ENCODE results near the gene HSD17B14. TPM values are rescaled to one million over a fixed set of nuclear protein-coding genes. Genes with fewer than 3 reads are reported as not detected.
A peak's percentile ranks its signal among the peaks of the same experiment; 100 is the strongest.

The HSD17B14 gene
- total RNA-seq, 1 experiment from 2014 or later, result 2.6 TPM

GRCh38 chr19:48784527-48784926 lies 51.8 kb downstream of the HSD17B14 start:
- BruUV-seq (replicated peaks), result no TSS peak

GRCh38 chr19:48780631-48781391 lies 55.5 kb downstream of the HSD17B14 start:
- DNase-seq, result peak; percentile 70
- Mint-ChIP-seq H3K4me3 (ENCODE audit: low read depth, unreplicated experiment) (no peak overlapping the region), H3K36me3 (ENCODE audit: insufficient read depth, unreplicated experiment) (peaks cover 21% of the 10 kb centered on the region), H3K27ac (ENCODE audit: unreplicated experiment) (peak overlapping the region; percentile 64), H3K4me1 (ENCODE audit: low read depth, unreplicated experiment) (peaks cover 18% of the 10 kb centered on the region), H3K9me3 (ENCODE audit: low read depth, unreplicated experiment) (no peaks in the 10 kb centered on the region), H3K27me3 (ENCODE audit: unreplicated experiment) (no peaks in the 10 kb centered on the region)
- BruUV-seq (replicated peaks), result TSS peak; percentile 86
- CTCF ChIA-PET, result no interaction called here
- no peak for TF ChIP-seq CTCF (IDR thresholded peaks at IDR 0.05; ENCODE audit: unreplicated experiment)
- intact Hi-C loops (cut with micrococcal nuclease; ENCODE audit: unreplicated experiment), result no loop called here

More at GRCh38 chr19:48784527-48784926, 51.8 kb downstream of the HSD17B14 start:
- peaks cover 18% of the 10 kb centered on the region for H3K4me1 Mint-ChIP-seq (ENCODE audit: low read depth, unreplicated experiment)
- CTCF ChIA-PET, result interaction anchor here (0.6 to 2.6 kb wide), 7 partner anchors 10 to 139 kb away, joined by 3 to 11 read pairs (median 4); partner anchors contain the start of gene CA11
- peaks cover 21% of the 10 kb centered on the region for H3K36me3 Mint-ChIP-seq (ENCODE audit: insufficient read depth, unreplicated experiment)
- no peak overlapping the region for H3K27ac Mint-ChIP-seq (ENCODE audit: unreplicated experiment)
- H3K4me3 Mint-ChIP-seq (ENCODE audit: low read depth, unreplicated experiment), result no peak overlapping the region
- no peaks in the 10 kb centered on the region for H3K9me3 Mint-ChIP-seq (ENCODE audit: low read depth, unreplicated experiment)
- H3K27me3 Mint-ChIP-seq (ENCODE audit: unreplicated experiment), result no peaks in the 10 kb centered on the region
- intact Hi-C loops (cut with micrococcal nuclease; ENCODE audit: unreplicated experiment), result loop anchor here (2.0 kb wide), 1 partner anchor 140 kb away; no protein-coding TSS in a partner anchor
- no peak for DNase-seq
- no peak for TF ChIP-seq CTCF (IDR thresholded peaks at IDR 0.05; ENCODE audit: unreplicated experiment)

- no peak overlapping the region for H3K4me3 Mint-ChIP-seq (ENCODE audit: low read depth, unreplicated experiment)
- no peak for TF ChIP-seq CTCF (IDR thresholded peaks at IDR 0.05; ENCODE audit: unreplicated experiment)
- intact Hi-C loops (cut with micrococcal nuclease; ENCODE audit: unreplicated experiment), result no loop called here
- peaks cover 18% of the 10 kb centered on the region for H3K4me1 Mint-ChIP-seq (ENCODE audit: low read depth, unreplicated experiment)
- H3K27me3 Mint-ChIP-seq (ENCODE audit: unreplicated experiment), result no peaks in the 10 kb centered on the region
- no peak for DNase-seq
- CTCF ChIA-PET, result interaction anchor here (0.5 to 1.2 kb wide), 3 partner anchors 9 to 741 kb away, joined by 3 to 6 read pairs (median 3); no protein-coding TSS in a partner anchor
- H3K27ac Mint-ChIP-seq (ENCODE audit: unreplicated experiment), result no peak overlapping the region
- no TSS peak for BruUV-seq (replicated peaks)
- H3K9me3 Mint-ChIP-seq (ENCODE audit: low read depth, unreplicated experiment), result no peaks in the 10 kb centered on the region
- H3K36me3 Mint-ChIP-seq (ENCODE audit: insufficient read depth, unreplicated experiment), result peaks cover 21% of the 10 kb centered on the region
These were observed 56.7 kb downstream of the HSD17B14 start for GRCh38 chr19:48779636-48780035.

- Mint-ChIP-seq H3K27ac (ENCODE audit: unreplicated experiment) (no peak overlapping the region), H3K36me3 (ENCODE audit: insufficient read depth, unreplicated experiment) (peaks cover 16% of the 10 kb centered on the region), H3K9me3 (ENCODE audit: low read depth, unreplicated experiment) (no peaks in the 10 kb centered on the region), H3K4me1 (ENCODE audit: low read depth, unreplicated experiment) (peaks cover 18% of the 10 kb centered on the region), H3K27me3 (ENCODE audit: unreplicated experiment) (no peaks in the 10 kb centered on the region), H3K4me3 (ENCODE audit: low read depth, unreplicated experiment) (no peak overlapping the region)
- TF ChIP-seq CTCF (IDR thresholded peaks at IDR 0.05; ENCODE audit: unreplicated experiment), result no peak
- CTCF ChIA-PET, result interaction anchor here (0.8 kb wide), 1 partner anchor 450 kb away, joined by 7 read pairs; no protein-coding TSS in a partner anchor
- BruUV-seq (replicated peaks), result no TSS peak
- intact Hi-C loops (cut with micrococcal nuclease; ENCODE audit: unreplicated experiment), result no loop called here
- no peak for DNase-seq
These were observed 58.6 kb downstream of the HSD17B14 start for GRCh38 chr19:48777720-48778119.
